GM19395 (cell line): ENCODE results near the gene PROC.
A peak's percentile ranks its signal among the peaks of the same experiment; 100 is the strongest.
"Not testable (repeated sequence)": the region's sequence is repeated elsewhere in the genome, so short reads cannot be mapped to it uniquely, and the experiment has no call there.

Experiments
- ATAC-seq: cut with Tn5 transposase; IDR thresholded peaks from one replicate; pipeline ENCODE4 v1.9.1; 2021; ENCODE audit warnings: mild to moderate bottlenecking, moderate library complexity; ENCODE audit not compliant: unreplicated experiment

Gene PROC

DNA sequence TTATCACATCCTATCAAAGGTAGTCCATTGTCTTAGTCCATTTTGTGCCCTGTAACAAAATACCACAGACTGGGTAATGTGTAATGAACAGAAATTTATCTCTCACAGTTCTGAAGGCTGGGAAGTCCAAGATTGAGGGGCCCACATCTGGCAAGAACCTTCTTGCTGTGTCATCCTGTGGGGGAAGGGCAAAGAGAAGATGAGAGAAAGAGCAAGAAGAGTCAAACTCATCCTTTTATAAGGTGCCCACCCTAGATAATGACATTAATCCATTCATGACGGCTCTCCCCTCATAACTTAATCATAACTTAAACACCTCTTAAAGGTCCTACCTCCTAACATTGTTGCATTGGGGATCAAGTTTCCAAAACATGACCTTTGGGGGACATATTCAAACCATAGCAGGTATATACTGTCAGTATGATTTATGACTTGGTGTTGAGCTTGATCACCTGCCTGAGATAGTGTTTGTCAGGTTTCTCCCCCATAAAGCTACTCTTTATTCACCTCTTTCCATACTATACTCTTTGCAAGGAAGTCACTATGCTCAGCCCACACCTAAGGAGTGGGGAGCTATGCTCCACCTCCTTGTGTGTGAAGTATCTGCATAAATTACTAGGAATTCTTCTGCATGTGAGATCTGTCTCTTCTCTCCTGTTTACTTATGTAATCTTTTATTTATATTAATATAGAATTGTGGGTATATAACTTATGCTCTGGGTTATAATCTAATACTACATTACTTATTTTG, 25.2 kb upstream of the PROC start:
- no peak for ATAC-seq

DNA sequence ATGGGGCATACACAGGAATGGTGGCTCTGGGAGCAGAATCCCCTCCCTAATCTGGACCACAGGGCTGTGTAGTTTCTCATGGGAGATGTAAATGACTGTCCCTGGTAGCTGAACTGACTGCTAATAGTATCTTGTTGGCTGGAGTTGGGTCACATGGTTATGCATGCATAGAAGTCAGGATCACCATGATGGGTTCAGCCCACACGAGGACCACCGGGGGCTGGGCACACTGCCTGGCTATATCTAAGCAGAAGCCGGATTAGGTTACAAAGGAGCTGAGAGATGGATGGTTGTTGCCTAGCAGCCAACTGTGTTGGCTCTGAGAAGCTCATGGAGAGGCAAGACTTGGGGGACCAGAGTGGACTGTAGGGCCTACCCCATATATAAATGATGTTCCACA, 23.7 kb upstream of the PROC start:
- no peak for ATAC-seq

DNA sequence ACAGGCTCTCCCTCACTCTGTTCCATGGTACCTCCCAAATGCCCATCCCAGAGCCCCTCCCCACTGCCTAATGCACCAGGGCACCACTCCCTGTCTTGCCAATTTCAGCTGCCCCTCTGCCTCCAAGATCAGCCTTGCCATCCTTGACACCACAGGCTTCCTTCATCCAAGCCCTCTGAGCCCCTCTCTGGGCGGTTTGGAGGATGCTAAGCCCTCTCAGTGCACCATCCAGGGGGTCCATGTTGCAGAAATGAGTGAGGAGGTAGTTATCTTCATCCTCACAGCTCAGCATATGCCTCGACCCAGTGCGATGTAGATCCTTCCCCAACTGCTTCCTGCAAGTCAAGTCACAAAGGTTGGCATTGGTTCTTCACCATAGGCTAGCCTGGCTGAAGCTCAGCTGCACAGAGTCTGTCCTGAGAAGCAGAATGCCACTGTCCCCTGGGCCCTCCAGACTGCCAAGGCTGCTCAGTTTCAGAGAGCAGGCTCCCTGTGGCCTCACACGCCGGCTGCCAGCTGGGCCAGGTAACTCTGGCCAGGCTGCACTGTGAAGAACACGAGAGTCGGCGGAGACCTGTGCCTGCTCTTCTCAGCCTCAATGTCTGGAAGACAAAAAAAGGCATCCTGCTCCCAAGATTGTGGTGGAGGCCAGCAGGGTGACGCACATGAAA, 20.5 kb upstream of the PROC start:
- peak; percentile 11 for ATAC-seq

- ATAC-seq, result peak; percentile 95
Measured at GRCh38 chr2:127398239-127398590, 20.0 kb upstream of the PROC start.

DNA sequence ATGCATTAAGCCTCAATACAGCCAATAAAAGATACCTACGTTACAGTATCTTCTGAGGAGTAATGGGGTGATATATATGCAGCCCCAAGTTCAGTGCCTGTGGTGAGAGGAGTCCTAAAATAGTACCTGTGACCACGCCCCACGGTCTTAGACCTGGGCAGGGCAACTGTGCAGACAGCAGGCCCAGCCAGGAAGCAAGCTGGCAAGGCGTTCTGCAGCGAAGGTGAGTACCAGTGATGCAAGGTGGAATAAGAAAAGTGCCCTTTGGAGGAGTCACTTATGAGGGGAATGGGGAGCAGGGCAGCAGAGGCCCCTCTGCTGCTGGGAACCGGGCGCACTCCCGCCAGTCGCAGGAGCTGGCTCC, 17.7 kb upstream of the PROC start:
- no peak for ATAC-seq

DNA sequence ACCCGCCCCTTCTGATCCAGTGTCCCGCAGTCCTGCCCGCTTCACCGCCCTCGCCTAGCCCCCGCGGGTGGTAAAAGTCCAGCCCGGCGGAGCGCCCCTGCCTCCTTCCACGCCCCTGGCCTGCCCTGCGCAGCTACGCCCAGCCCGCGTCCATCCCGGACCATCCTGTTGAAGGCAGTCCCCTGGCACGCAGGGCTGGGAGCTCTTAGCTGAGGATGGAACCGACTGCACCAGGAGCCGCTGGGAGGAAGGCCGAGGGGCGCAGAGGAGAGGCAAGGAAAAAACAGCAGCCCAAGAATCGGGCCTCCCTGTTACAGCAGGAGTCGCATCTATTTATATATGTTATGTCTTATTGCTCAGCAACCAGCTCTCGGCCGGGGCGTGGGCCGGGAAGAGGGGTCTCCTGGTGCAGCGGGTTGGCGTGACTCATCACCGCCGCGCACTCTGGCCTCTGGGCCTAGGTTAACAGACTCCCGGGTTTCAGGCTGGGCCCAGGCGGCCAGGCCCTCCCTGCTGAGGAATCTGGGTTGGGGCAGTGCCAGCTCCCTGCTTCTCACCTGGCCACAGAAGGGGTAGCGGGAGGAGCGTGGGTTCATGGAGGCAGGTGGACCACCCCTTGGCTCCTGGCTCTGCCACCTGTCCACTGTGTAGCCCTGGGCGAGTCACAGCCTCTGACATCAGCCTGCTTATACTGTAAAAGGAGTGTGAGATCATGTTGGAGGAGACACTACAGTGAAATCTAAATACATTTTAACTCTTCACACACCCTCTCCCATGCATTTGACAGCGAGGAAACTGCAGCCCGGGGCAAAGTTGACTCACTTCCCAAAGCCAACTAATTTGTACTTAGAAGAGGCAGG, 17.1 kb upstream of the PROC start:
- no peak for ATAC-seq

DNA sequence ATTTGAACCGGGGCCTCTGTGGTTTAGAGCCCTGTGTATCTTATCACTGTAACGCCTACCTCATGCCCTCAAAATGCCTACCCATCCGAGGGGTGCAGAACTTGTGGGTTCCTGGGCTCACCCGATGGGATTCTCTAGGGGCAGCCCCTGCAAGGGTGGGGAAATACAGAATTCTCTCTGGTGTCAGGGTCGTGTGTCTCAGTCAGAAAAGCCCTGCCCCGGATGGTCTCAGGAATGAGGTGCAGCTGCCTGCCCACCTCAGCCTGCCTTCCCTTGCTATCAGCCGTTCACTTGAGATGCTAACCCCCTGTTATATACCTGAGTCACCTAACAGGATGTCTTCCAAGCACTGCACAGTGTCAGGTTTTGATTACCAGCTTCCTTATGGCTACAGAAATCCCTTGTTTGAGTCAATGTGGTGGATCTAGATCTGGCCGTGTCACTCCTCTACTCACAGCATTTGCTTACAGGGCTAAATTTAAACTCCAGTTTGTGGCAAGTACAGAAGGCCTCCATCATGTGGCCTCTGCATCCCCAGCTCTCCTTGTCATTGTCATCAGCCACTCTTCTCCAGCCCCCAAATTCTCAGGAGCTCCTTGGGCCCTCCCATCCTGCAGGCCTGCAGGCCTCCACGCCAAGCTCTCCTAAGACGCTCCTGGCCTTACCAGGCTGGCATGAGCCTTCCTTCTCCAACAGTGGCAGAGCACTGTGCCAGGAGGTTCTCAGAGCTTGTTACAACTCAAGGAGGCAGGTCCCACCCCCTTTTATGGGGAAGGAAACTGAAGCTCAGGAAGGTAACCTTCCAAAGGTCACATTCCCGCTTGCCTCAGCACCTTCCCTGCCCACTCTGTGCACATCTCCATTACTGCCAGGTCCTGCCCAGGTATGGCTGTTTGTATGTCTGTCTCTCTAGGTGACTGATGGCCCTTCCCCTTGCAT, 16.2 kb upstream of the PROC start:
- no peak for ATAC-seq

DNA sequence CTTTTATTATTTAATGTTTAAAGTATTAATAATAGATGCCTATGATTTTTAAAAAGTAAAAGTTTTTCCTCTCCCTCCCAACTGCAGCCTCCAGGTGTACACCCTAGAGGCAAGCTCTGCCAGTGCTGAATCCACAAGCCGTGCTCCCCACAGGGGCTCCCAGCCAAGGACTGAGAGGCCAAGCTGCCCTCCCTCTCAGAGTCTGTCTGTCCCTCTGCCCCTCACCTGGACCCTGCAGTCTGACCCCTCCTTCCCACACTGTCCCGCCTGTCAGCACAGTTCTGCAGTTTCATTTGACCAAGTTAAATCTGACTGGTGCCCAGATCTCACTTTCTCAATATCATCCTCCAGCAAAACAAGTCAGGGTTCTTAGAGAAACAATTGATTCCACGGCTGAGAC, 14.8 kb upstream of the PROC start:
- no peak for ATAC-seq

- ATAC-seq, result no peak
Measured at GRCh38 chr2:127404466-127405254, 13.6 kb upstream of the PROC start.

GRCh38 chr2:127405255-127405610, 13.0 kb upstream of the PROC start:
- no peak for ATAC-seq

GRCh38 chr2:127406454-127406853, 11.8 kb upstream of the PROC start:
- ATAC-seq, result no peak

DNA sequence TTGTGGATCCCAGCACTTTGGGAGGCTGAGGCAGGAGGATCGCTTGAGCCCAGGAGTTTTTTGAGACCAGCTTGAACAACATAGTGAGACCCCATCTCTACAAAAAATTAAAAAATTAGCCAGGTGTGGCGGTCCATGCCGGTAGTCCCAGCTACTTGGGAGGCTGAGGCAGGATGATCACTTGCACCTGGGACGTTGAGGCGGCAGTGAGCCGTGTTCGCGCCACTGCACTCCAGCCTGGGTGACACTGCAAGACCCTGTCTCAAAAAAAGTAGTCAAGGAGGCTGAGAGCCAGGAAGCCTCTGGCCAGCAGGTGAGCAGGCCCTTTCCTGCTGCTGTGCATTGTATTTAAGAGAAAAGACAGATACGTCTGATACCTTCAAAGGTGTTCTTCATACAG, 11.1 kb upstream of the PROC start:
- ATAC-seq, result no peak

- ATAC-seq, result no peak
Measured at GRCh38 chr2:127407661-127408003, 10.6 kb upstream of the PROC start.

GRCh38 chr2:127408004-127408806, 10.0 kb upstream of the PROC start:
- ATAC-seq, result peak; percentile 43

- no peak for ATAC-seq
Measured at GRCh38 chr2:127408807-127409099, 9.5 kb upstream of the PROC start.

DNA sequence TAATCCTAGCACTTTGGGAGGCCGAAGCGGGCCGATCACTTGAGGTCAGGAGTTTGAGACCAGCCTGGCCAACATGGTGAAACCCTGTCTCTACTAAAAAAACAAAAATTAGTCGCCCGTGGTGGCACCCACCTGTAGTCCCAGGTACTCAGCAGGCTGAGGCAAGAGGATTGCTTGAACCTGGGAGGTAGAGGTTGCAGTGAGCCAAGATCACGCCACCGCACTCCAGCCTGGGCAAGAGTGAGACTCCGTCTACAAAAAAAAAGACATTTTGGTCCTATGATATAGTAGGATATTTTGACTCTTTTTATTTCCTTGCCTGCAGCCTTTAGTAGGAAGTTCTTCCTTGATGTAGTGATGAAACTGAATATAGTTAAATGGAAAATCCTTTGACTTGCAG, 8.5 kb upstream of the PROC start:
- not testable (repeated sequence) for ATAC-seq

- peak; percentile 66 for ATAC-seq
Measured at GRCh38 chr2:127410871-127411652, 7.2 kb upstream of the PROC start.

- no peak for ATAC-seq
Measured at GRCh38 chr2:127411653-127412369, 6.4 kb upstream of the PROC start.
